H1 (cell line): ENCODE data around the gene UTP14A.

Experiments used
- CHD2 ChIP-seq: IDR thresholded peaks from 2 replicates; pipeline ENCODE4 v1.6.1; 2012; ENCODE audit warnings: low read length, improper control_type of control experiment
- EZH2 ChIP-seq: fragments of 200-600 bp; sonication (generic); IDR thresholded peaks from 2 replicates; pipeline ENCODE4 v1.7.1; 2012; ENCODE audit warnings: low read depth, mild to moderate bottlenecking, moderate library complexity, low read length, inconsistent platforms; ENCODE audit not compliant: severe bottlenecking
- KDM1A ChIP-seq: fragments of 200-600, 300-600 bp; sonication (generic); IDR thresholded peaks from 2 replicates; pipeline ENCODE4 v1.7.1; 2016; ENCODE audit warnings: mild to moderate bottlenecking, low read length, borderline replicate concordance
- TAF1 ChIP-seq: IDR thresholded peaks from 2 replicates; pipeline ENCODE4 v1.6.1; 2011; ENCODE audit warnings: mild to moderate bottlenecking, low read depth, low read length
- ZNF274 ChIP-seq: IDR thresholded peaks from 2 replicates; pipeline ENCODE4 v1.7.0; 2012; ENCODE audit warnings: low read length, borderline replicate concordance; ENCODE audit errors: extremely low read depth
- TF ChIP-seq, protein P1 (sequence below): IDR thresholded peaks from 2 replicates; pipeline ENCODE4 v1.6.1; 2012; ENCODE audit warnings: low read length, inconsistent platforms

DNA sequence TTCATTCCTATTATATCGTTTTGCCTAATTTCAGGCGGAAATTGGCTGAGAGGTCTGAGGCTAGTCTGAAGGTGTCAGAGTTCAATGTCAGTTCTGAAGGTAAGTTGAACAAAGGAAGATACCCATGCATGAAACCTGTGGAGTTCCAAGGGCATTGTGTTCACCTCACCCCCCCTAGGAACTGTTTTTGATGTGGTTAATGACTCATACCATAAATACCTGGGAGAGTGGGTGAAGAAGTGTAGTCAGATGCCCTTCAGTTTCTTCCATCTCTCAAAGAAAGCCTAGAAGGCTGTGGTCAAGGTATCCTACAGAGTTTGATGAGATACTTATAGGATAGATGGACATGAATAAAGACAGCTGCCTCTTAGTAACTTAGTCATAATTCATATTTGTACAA lies 2.7 kb downstream of the UTP14A start:
- TF ChIP-seq, protein P1, sequence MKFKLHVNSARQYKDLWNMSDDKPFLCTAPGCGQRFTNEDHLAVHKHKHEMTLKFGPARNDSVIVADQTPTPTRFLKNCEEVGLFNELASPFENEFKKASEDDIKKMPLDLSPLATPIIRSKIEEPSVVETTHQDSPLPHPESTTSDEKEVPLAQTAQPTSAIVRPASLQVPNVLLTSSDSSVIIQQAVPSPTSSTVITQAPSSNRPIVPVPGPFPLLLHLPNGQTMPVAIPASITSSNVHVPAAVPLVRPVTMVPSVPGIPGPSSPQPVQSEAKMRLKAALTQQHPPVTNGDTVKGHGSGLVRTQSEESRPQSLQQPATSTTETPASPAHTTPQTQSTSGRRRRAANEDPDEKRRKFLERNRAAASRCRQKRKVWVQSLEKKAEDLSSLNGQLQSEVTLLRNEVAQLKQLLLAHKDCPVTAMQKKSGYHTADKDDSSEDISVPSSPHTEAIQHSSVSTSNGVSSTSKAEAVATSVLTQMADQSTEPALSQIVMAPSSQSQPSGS = no peak
- TF ChIP-seq TAF1 (no peak), EZH2 (no peak), ZNF274 (no peak), CHD2 (no peak), KDM1A (no peak)
